ENCODE results near the gene TIPARP.

GRCh38 chr3:156633335-156633734, 41.1 kb upstream of the TIPARP start:
- no peak for TF ChIP-seq GABPA (IDR thresholded peaks at IDR 0.05; ENCODE audit: low read depth, low read length)
- no peak for TF ChIP-seq GABPA (CRISPR knock-in tag; IDR thresholded peaks at IDR 0.05; ENCODE audit: low read depth)
- TF ChIP-seq NR2F6 (IDR thresholded peaks at IDR 0.05) = no peak
- TF ChIP-seq NR2F6 (CRISPR knock-in tag; IDR thresholded peaks at IDR 0.05) = no peak
- TF ChIP-seq EP300 (IDR thresholded peaks at IDR 0.05; ENCODE audit: low read depth in 2 of 2, low read length in 2 of 2) = no peak
- TF ChIP-seq EP300 (CRISPR knock-in tag; IDR thresholded peaks at IDR 0.05; ENCODE audit: borderline replicate concordance) = no peak
- TF ChIP-seq CTCF (CRISPR knock-in tag; IDR thresholded peaks at IDR 0.05) = no peak
- TF ChIP-seq, protein P1, sequence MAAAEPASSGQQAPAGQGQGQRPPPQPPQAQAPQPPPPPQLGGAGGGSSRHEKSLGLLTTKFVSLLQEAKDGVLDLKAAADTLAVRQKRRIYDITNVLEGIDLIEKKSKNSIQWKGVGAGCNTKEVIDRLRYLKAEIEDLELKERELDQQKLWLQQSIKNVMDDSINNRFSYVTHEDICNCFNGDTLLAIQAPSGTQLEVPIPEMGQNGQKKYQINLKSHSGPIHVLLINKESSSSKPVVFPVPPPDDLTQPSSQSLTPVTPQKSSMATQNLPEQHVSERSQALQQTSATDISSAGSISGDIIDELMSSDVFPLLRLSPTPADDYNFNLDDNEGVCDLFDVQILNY (CRISPR knock-in tag; conservative IDR thresholded peaks at IDR 0.05) = no peak
- TF ChIP-seq SATB2 (CRISPR knock-in tag; IDR thresholded peaks at IDR 0.05) = no peak
- TF ChIP-seq PHF21A (CRISPR knock-in tag; IDR thresholded peaks at IDR 0.05) = no peak
- TF ChIP-seq CBX2 (IDR thresholded peaks at IDR 0.05; ENCODE audit: low read depth, low read length) = no peak
- TF ChIP-seq CBX2 (CRISPR knock-in tag; IDR thresholded peaks at IDR 0.05; ENCODE audit: low read depth) = no peak
- TF ChIP-seq ZFX (CRISPR knock-in tag; IDR thresholded peaks at IDR 0.05; ENCODE audit: low read depth) = no peak
- TF ChIP-seq, protein P2, sequence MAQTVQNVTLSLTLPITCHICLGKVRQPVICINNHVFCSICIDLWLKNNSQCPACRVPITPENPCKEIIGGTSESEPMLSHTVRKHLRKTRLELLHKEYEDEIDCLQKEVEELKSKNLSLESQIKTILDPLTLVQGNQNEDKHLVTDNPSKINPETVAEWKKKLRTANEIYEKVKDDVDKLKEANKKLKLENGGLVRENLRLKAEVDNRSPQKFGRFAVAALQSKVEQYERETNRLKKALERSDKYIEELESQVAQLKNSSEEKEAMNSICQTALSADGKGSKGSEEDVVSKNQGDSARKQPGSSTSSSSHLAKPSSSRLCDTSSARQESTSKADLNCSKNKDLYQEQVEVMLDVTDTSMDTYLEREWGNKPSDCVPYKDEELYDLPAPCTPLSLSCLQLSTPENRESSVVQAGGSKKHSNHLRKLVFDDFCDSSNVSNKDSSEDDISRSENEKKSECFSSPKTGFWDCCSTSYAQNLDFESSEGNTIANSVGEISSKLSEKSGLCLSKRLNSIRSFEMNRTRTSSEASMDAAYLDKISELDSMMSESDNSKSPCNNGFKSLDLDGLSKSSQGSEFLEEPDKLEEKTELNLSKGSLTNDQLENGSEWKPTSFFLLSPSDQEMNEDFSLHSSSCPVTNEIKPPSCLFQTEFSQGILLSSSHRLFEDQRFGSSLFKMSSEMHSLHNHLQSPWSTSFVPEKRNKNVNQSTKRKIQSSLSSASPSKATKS (CRISPR knock-in tag; IDR thresholded peaks at IDR 0.05) = no peak
- no peak for TF ChIP-seq BRCA1 (CRISPR knock-in tag; IDR thresholded peaks at IDR 0.05)
- TF ChIP-seq ESRRA (CRISPR knock-in tag; IDR thresholded peaks at IDR 0.05; ENCODE audit: low read depth) = no peak
- no peak for TF ChIP-seq POLR2A (IDR thresholded peaks at IDR 0.05; ENCODE audit: insufficient read depth in 1 of 2, low read depth in 2 of 2, low read length in 2 of 2)
